Neuronal stem cell (in vitro differentiated cells): ENCODE measurements around the gene TIGAR.

Source experiments
- DNase-seq: peaks from one replicate; pipeline ENCODE4 v3.0.0-alpha.2; 2013; ENCODE audit warnings: low spot score
- H2AFZ ChIP-seq: one replicate; pipeline ENCODE4 v1.6.1; 2013; ENCODE audit warnings: mild to moderate bottlenecking, low read length, inconsistent platforms
- H2AK5ac ChIP-seq: 2 replicates; pipeline ENCODE4 v1.6.1; 2013; ENCODE audit warnings: low read depth, mild to moderate bottlenecking, inconsistent platforms, low read length, moderate library complexity, mixed read lengths
- H2BK120ac ChIP-seq: 2 replicates; pipeline ENCODE4 v1.6.1; 2013; ENCODE audit warnings: low read depth, mild to moderate bottlenecking, inconsistent platforms, low read length, moderate library complexity, mixed read lengths
- H2BK12ac ChIP-seq: one replicate; pipeline ENCODE4 v1.6.1; 2013; ENCODE audit warnings: low read length, inconsistent platforms
- H2BK15ac ChIP-seq: 2 replicates; pipeline ENCODE4 v1.6.1; 2013; ENCODE audit warnings: mild to moderate bottlenecking, low read length, inconsistent platforms, mixed read lengths
- H2BK5ac ChIP-seq: one replicate; pipeline ENCODE4 v1.6.1; 2013; ENCODE audit warnings: inconsistent platforms, mild to moderate bottlenecking, low read length, moderate library complexity
- H3K14ac ChIP-seq: one replicate; pipeline ENCODE4 v1.6.1; 2013; ENCODE audit warnings: low read length, inconsistent platforms
- H3K18ac ChIP-seq: 2 replicates; pipeline ENCODE4 v1.6.1; 2013; ENCODE audit warnings: low read length, inconsistent platforms
- H3K23ac ChIP-seq: 2 replicates; pipeline ENCODE4 v1.6.1; 2013; ENCODE audit warnings: low read depth, mild to moderate bottlenecking, mixed read lengths, low read length, inconsistent platforms; ENCODE audit not compliant: poor library complexity
- H3K27ac ChIP-seq: replicated peaks from 3 replicates; pipeline ENCODE4 v1.5.1; 2013; ENCODE audit warnings: low read length, inconsistent platforms
- H3K27me3 ChIP-seq, 3 experiments: 2 replicates each; pipeline ENCODE4 v1.6.1; 2013; ENCODE audit warnings: low read length in 3 of 3, mild to moderate bottlenecking in 2 of 3, inconsistent platforms in 1 of 3, low read depth in 1 of 3, mixed read lengths in 1 of 3, moderate library complexity in 1 of 3; ENCODE audit not compliant: control insufficient read depth in 3 of 3, insufficient read depth in 3 of 3
- H3K36me3 ChIP-seq, 2 donors: replicated peaks in 1 of 2; 2 replicates each; pipeline ENCODE4 v1.6.1; 2013; ENCODE audit warnings: low read length in 2 of 2; ENCODE audit not compliant: control insufficient read depth in 2 of 2, insufficient read depth in 2 of 2
- H3K4ac ChIP-seq: 2 replicates; pipeline ENCODE4 v1.6.1; 2013; ENCODE audit warnings: inconsistent platforms, mild to moderate bottlenecking, low read length, moderate library complexity
- H3K4me1 ChIP-seq, 2 donors: 1 replicate in 1 of 2; 2 replicates in 1 of 2; pipeline ENCODE4 v1.6.1; 2013; ENCODE audit warnings: low read length in 2 of 2, low read depth in 1 of 2; ENCODE audit not compliant: control insufficient read depth in 2 of 2, insufficient read depth in 1 of 2
- H3K4me2 ChIP-seq: one replicate; pipeline ENCODE4 v1.6.1; 2013; ENCODE audit warnings: mild to moderate bottlenecking, low read length, inconsistent platforms; ENCODE audit not compliant: insufficient read depth, poor library complexity, severe bottlenecking
- H3K4me3 ChIP-seq, 2 donors: 2 replicates each; pipeline ENCODE4 v1.5.1; 2013; ENCODE audit warnings: low read length in 2 of 2, mild to moderate bottlenecking in 2 of 2, inconsistent platforms in 1 of 2, moderate library complexity in 1 of 2
- H3K79me1 ChIP-seq: one replicate; pipeline ENCODE4 v1.6.1; 2013; ENCODE audit warnings: low read depth, mild to moderate bottlenecking, inconsistent platforms, low read length, moderate library complexity
- H3K9ac ChIP-seq: one replicate; pipeline ENCODE4 v1.6.1; 2013; ENCODE audit warnings: mild to moderate bottlenecking, low read depth, low read length, inconsistent platforms; ENCODE audit not compliant: poor library complexity
- H3K9me3 ChIP-seq, 2 donors: replicated peaks in 1 of 2; 2 replicates each; pipeline versions ENCODE3 to v1.6.1; 2013; ENCODE audit warnings: low read length in 2 of 2, mild to moderate bottlenecking in 2 of 2, inconsistent platforms in 1 of 2, low read depth in 1 of 2, mixed read lengths in 1 of 2, moderate library complexity in 1 of 2; ENCODE audit not compliant: control insufficient read depth in 2 of 2, insufficient read depth in 1 of 2
- H4K8ac ChIP-seq: one replicate; pipeline ENCODE4 v1.6.1; 2013; ENCODE audit warnings: low read depth, mild to moderate bottlenecking, inconsistent platforms, low read length, moderate library complexity
- H4K91ac ChIP-seq: one replicate; pipeline ENCODE4 v1.6.1; 2013; ENCODE audit warnings: low read length, low read depth, mild to moderate bottlenecking, inconsistent platforms; ENCODE audit not compliant: poor library complexity
- WGBS, 2 donors: extraction: QIAGEN DNeasy Blood & Tissue Kit; methylation state at CpG; one replicate each; pipeline ENCODE4 v1.1.7; 2013; ENCODE audit warnings: missing lambda C conversion rate in 2 of 2, mixed read lengths in 1 of 2; ENCODE audit not compliant: insufficient read length in 2 of 2, insufficient replicate concordance in 1 of 2; ENCODE audit errors: extremely low coverage in 2 of 2; 5-methylcytosine and 5-hydroxymethylcytosine counted together

TIGAR gene

GRCh38 chr12:4275016-4275869, 45.8 kb upstream of the TIGAR start:
- no peaks in the 10 kb centered on the region for H3K9me3 ChIP-seq
- H3K4ac ChIP-seq, result no peak overlapping the region
- no peak overlapping the region for H4K8ac ChIP-seq
- peak overlapping the region; percentile 96 for H2AK5ac ChIP-seq
- H2BK12ac ChIP-seq, result no peak overlapping the region
- peak overlapping the region; percentile 41 for H3K4me2 ChIP-seq
- peaks cover 13% of the 10 kb centered on the region for H3K79me1 ChIP-seq
- no peak overlapping the region for H2AFZ ChIP-seq
- peaks cover 29 to 48% of the 10 kb centered on the region in 2 donors for H3K36me3 ChIP-seq
- no peak overlapping the region for H4K91ac ChIP-seq
- peak overlapping the region; percentile 92 for H2BK120ac ChIP-seq
- H2BK15ac ChIP-seq, result peak overlapping the region; percentile 11
- no peak overlapping the region for H2BK5ac ChIP-seq
- no peak overlapping the region for H3K23ac ChIP-seq
- H3K9ac ChIP-seq, result peak overlapping the region; percentile 98
- WGBS, 2 donors, result no CpG with 5 or more reads among the region's 43 CpGs
- no peak overlapping the region for H3K14ac ChIP-seq
- no peak for DNase-seq
- peak overlapping the region; percentile 82 to 98 for H3K4me3 ChIP-seq
- no peak overlapping the region for H3K27ac ChIP-seq
- peaks cover 38 to 55% of the 10 kb centered on the region in 2 donors for H3K4me1 ChIP-seq
- peaks cover 0 to 5% (median 5%) of the 10 kb centered on the region in 3 experiments for H3K27me3 ChIP-seq
- H3K18ac ChIP-seq, result peak overlapping the region; percentile 95

- H3K4ac ChIP-seq, result no peak overlapping the region
- no peak for DNase-seq
These were observed 45.1 kb upstream of the TIGAR start for GRCh38 chr12:4275870-4276301.

GRCh38 chr12:4276524-4277204, 44.3 kb upstream of the TIGAR start:
- no peak overlapping the region for H2BK120ac ChIP-seq
- no peak overlapping the region for H4K8ac ChIP-seq
- H2BK15ac ChIP-seq, result no peak overlapping the region
- H3K36me3 ChIP-seq, result peaks cover 39 to 62% of the 10 kb centered on the region in 2 donors
- H3K9me3 ChIP-seq, result no peaks in the 10 kb centered on the region
- H2AK5ac ChIP-seq, result no peak overlapping the region
- H2AFZ ChIP-seq, result no peak overlapping the region
- H3K4ac ChIP-seq, result no peak overlapping the region
- peaks cover 42 to 61% of the 10 kb centered on the region in 2 donors for H3K4me1 ChIP-seq
- H3K23ac ChIP-seq, result no peak overlapping the region
- DNase-seq, result peak; percentile 97
- no peaks in the 10 kb centered on the region for H3K27me3 ChIP-seq
- H2BK5ac ChIP-seq, result no peak overlapping the region
- H3K79me1 ChIP-seq, result peaks cover 17% of the 10 kb centered on the region
- H2BK12ac ChIP-seq, result no peak overlapping the region
- peak overlapping the region in 1 of 2 donors; percentile 82 for H3K4me3 ChIP-seq
- WGBS, 2 donors, result no CpG with 5 or more reads among the region's 10 CpGs
- no peak overlapping the region for H3K27ac ChIP-seq
- H3K4me2 ChIP-seq, result no peak overlapping the region
- H3K9ac ChIP-seq, result no peak overlapping the region
- no peak overlapping the region for H3K14ac ChIP-seq
- no peak overlapping the region for H3K18ac ChIP-seq
- no peak overlapping the region for H4K91ac ChIP-seq

More at GRCh38 chr12:4275870-4276301, 45.1 kb upstream of the TIGAR start:
- Histone ChIP-seq H3K79me1 (peaks cover 13% of the 10 kb centered on the region), H3K18ac (no peak overlapping the region), H3K9me3 (no peaks in the 10 kb centered on the region), H2BK12ac (no peak overlapping the region), H2BK15ac (no peak overlapping the region), H2AFZ (no peak overlapping the region), H3K4me2 (peak overlapping the region; percentile 59), H2BK5ac (no peak overlapping the region), H3K14ac (no peak overlapping the region), H3K4me3 (peak overlapping the region; percentile 82 to 98), H4K91ac (no peak overlapping the region), H3K27me3 (peaks cover 0 to under 1% (median 0%) of the 10 kb centered on the region in 3 experiments), H3K9ac (peak overlapping the region; percentile 53), H3K27ac (peak overlapping the region; percentile 37), H4K8ac (no peak overlapping the region), H3K4me1 (peaks cover 39 to 56% of the 10 kb centered on the region in 2 donors), H3K23ac (no peak overlapping the region), H2AK5ac (no peak overlapping the region), H3K36me3 (peaks cover 32 to 54% of the 10 kb centered on the region in 2 donors), H2BK120ac (no peak overlapping the region)
- WGBS, 2 donors, result no CpG with 5 or more reads among the region's 14 CpGs

- Histone ChIP-seq H2AK5ac (no peak overlapping the region), H4K91ac (no peak overlapping the region), H3K27me3 (no peaks in the 10 kb centered on the region), H2BK12ac (no peak overlapping the region), H3K79me1 (peaks cover 17% of the 10 kb centered on the region), H2BK15ac (no peak overlapping the region), H3K9ac (no peak overlapping the region), H3K23ac (no peak overlapping the region), H2AFZ (no peak overlapping the region), H3K4me1 (peaks cover 42 to 61% of the 10 kb centered on the region in 2 donors), H3K4ac (no peak overlapping the region), H2BK120ac (no peak overlapping the region), H3K27ac (no peak overlapping the region), H4K8ac (no peak overlapping the region), H2BK5ac (no peak overlapping the region), H3K14ac (no peak overlapping the region), H3K9me3 (no peaks in the 10 kb centered on the region), H3K4me3 (peak overlapping the region in 1 of 2 donors; percentile 82), H3K4me2 (no peak overlapping the region), H3K36me3 (peaks cover 42 to 67% of the 10 kb centered on the region in 2 donors), H3K18ac (no peak overlapping the region)
- DNase-seq, result no peak
- no CpG with 5 or more reads among the region's 6 CpGs for WGBS, 2 donors
These were observed 43.8 kb upstream of the TIGAR start for GRCh38 chr12:4277205-4277543.
